ENCODE results near the gene CRYGA.

CRYGA gene

GRCh38 chr2:208148803-208149202 lies 14.6 kb downstream of the CRYGA start:
- no peak overlapping the region for H3K4me3 ChIP-seq (ENCODE audit: low read length)
- H3K27me3 ChIP-seq (ENCODE audit: low read depth, low read length) = no peaks in the 10 kb centered on the region
- peaks cover 3% of the 10 kb centered on the region; the same call in 1 of the 2 replicates for H3K9me3 ChIP-seq (ENCODE audit: insufficient read depth, low read length)
- H3K4me1 ChIP-seq (ENCODE audit: low read length) = no peaks in the 10 kb centered on the region
- TF ChIP-seq EZH2phosphoT487 (IDR thresholded peaks at IDR 0.05; ENCODE audit: low read depth) = no peak
- no peak for TF ChIP-seq CTCF (IDR thresholded peaks at IDR 0.05; ENCODE audit: low read depth, low read length)
- H3K4me2 ChIP-seq (ENCODE audit: low read length) = no peak overlapping the region
- no peaks in the 10 kb centered on the region for H4K20me1 ChIP-seq (ENCODE audit: insufficient read depth, low read length)
- H2AFZ ChIP-seq (ENCODE audit: low read depth, low read length) = no peak overlapping the region
- no peak overlapping the region for H3K27ac ChIP-seq (ENCODE audit: low read length)
- H3K36me3 ChIP-seq (replicated peaks; ENCODE audit: low read depth, low read length) = no peaks in the 10 kb centered on the region
- H3K9ac ChIP-seq (ENCODE audit: low read length) = no peak overlapping the region
- H3K79me2 ChIP-seq (ENCODE audit: low read length) = no peaks in the 10 kb centered on the region

- no peak overlapping the region for H3K27ac ChIP-seq (ENCODE audit: low read length)
- H3K4me2 ChIP-seq (ENCODE audit: low read length) = no peak overlapping the region
- no peak overlapping the region for H3K4me3 ChIP-seq (ENCODE audit: low read length)
- H2AFZ ChIP-seq (ENCODE audit: low read depth, low read length) = no peak overlapping the region
- H3K4me1 ChIP-seq (ENCODE audit: low read length) = no peaks in the 10 kb centered on the region
- H3K27me3 ChIP-seq (ENCODE audit: low read depth, low read length) = no peaks in the 10 kb centered on the region
- H3K36me3 ChIP-seq (replicated peaks; ENCODE audit: low read depth, low read length) = no peaks in the 10 kb centered on the region
- TF ChIP-seq EZH2phosphoT487 (IDR thresholded peaks at IDR 0.05; ENCODE audit: low read depth) (no peak), CTCF (IDR thresholded peaks at IDR 0.05; ENCODE audit: low read depth, low read length) (no peak)
- H3K79me2 ChIP-seq (ENCODE audit: low read length) = no peaks in the 10 kb centered on the region
- H3K9ac ChIP-seq (ENCODE audit: low read length) = no peak overlapping the region
- H3K9me3 ChIP-seq (ENCODE audit: insufficient read depth, low read length) = peaks cover 3% of the 10 kb centered on the region; the same call in 1 of the 2 replicates
- H4K20me1 ChIP-seq (ENCODE audit: insufficient read depth, low read length) = no peaks in the 10 kb centered on the region
Observed at GRCh38 chr2:208147759-208148158, 15.6 kb downstream of the CRYGA start.

- Histone ChIP-seq H3K27me3 (ENCODE audit: low read depth, low read length) (no peaks in the 10 kb centered on the region), H3K79me2 (ENCODE audit: low read length) (no peaks in the 10 kb centered on the region), H3K36me3 (replicated peaks; ENCODE audit: low read depth, low read length) (no peaks in the 10 kb centered on the region), H2AFZ (ENCODE audit: low read depth, low read length) (no peak overlapping the region), H3K9ac (ENCODE audit: low read length) (no peak overlapping the region), H3K4me1 (ENCODE audit: low read length) (no peaks in the 10 kb centered on the region), H3K4me3 (ENCODE audit: low read length) (no peak overlapping the region), H3K4me2 (ENCODE audit: low read length) (no peak overlapping the region), H3K9me3 (ENCODE audit: insufficient read depth, low read length) (peaks cover 3% of the 10 kb centered on the region; the same call in 1 of the 2 replicates), H4K20me1 (ENCODE audit: insufficient read depth, low read length) (no peaks in the 10 kb centered on the region), H3K27ac (ENCODE audit: low read length) (no peak overlapping the region)
- TF ChIP-seq EZH2phosphoT487 (IDR thresholded peaks at IDR 0.05; ENCODE audit: low read depth) = no peak
- no peak for TF ChIP-seq CTCF (IDR thresholded peaks at IDR 0.05; ENCODE audit: low read depth, low read length)
Observed at GRCh38 chr2:208147008-208147407, 16.4 kb downstream of the CRYGA start.

GRCh38 chr2:208146006-208146405 lies 17.4 kb downstream of the CRYGA start, which contains the start of gene CRYGB:
CRYGB (minus strand) TSS chr2:208146158; CDS start chr2:208146120, 38 bp downstream.
- Histone ChIP-seq H3K9me3 (ENCODE audit: insufficient read depth, low read length) (no peaks in the 10 kb centered on the region), H3K4me3 (ENCODE audit: low read length) (no peak within 1 kb of the TSS), H2AFZ (ENCODE audit: low read depth, low read length) (no peak within 1 kb of the TSS), H3K9ac (ENCODE audit: low read length) (no peak within 1 kb of the TSS), H3K4me2 (ENCODE audit: low read length) (no peak within 1 kb of the TSS), H3K36me3 (replicated peaks; ENCODE audit: low read depth, low read length) (no peaks in the 10 kb centered on the region), H3K27ac (ENCODE audit: low read length) (no peak within 1 kb of the TSS), H3K4me1 (ENCODE audit: low read length) (no peaks in the 10 kb centered on the region), H4K20me1 (ENCODE audit: insufficient read depth, low read length) (no peaks in the 10 kb centered on the region), H3K27me3 (ENCODE audit: low read depth, low read length) (no peaks in the 10 kb centered on the region), H3K79me2 (ENCODE audit: low read length) (no peaks in the 10 kb centered on the region)
- TF ChIP-seq CTCF (IDR thresholded peaks at IDR 0.05; ENCODE audit: low read depth, low read length) (no peak), EZH2phosphoT487 (IDR thresholded peaks at IDR 0.05; ENCODE audit: low read depth) (no peak)

Measured in OCI-LY3 (cell line).